HG02798 (cell line): Measurements from ENCODE around the gene SLC2A4.
A peak's percentile ranks its signal among the peaks of the same experiment; 100 is the strongest.

Experiments
- ATAC-seq: cut with Tn5 transposase; IDR thresholded peaks from one replicate; pipeline ENCODE4 v1.9.1; 2021; ENCODE audit warnings: mild to moderate bottlenecking; ENCODE audit not compliant: unreplicated experiment, poor library complexity

The SLC2A4 gene

GRCh38 chr17:7295230-7296180 lies 14.0 kb downstream of the SLC2A4 start:
- ATAC-seq = no peak

DNA sequence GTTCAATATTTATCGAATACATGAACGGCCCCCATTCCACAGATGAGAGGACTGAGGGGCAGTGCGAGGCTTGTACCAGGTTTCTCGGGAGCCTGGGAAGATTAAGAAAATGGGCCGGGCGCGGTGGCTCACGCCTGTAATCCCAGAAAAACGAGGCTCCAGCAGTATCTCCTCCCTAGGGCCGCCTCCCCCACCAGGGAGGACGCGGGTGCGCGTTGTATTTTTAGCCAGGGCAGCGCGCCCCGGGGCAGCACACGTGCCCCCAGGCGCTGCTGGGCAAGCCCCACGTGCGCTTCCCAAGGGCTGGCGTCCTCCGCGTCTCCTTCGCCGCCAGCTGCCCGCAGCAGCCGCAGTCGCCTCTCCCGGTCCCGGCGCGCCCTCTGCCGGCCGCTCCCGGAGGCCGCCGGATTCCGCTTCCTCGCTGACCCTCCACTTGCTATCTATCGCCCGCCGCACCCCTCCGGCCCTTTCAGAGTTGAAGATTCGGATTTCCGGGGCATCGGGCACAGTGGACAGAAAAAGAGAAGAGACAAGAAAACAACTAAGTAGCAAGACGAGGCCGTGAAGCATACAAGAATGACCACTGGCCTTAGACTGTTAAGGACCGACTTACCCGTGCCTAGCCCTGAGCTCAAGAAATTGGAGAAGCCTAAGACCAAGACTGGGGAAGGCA lies 14.8 kb downstream of the SLC2A4 start:
- ATAC-seq = peak; percentile 55

- ATAC-seq = no peak
Observed at GRCh38 chr17:7304179-7304578, 22.7 kb downstream of the SLC2A4 start.

DNA sequence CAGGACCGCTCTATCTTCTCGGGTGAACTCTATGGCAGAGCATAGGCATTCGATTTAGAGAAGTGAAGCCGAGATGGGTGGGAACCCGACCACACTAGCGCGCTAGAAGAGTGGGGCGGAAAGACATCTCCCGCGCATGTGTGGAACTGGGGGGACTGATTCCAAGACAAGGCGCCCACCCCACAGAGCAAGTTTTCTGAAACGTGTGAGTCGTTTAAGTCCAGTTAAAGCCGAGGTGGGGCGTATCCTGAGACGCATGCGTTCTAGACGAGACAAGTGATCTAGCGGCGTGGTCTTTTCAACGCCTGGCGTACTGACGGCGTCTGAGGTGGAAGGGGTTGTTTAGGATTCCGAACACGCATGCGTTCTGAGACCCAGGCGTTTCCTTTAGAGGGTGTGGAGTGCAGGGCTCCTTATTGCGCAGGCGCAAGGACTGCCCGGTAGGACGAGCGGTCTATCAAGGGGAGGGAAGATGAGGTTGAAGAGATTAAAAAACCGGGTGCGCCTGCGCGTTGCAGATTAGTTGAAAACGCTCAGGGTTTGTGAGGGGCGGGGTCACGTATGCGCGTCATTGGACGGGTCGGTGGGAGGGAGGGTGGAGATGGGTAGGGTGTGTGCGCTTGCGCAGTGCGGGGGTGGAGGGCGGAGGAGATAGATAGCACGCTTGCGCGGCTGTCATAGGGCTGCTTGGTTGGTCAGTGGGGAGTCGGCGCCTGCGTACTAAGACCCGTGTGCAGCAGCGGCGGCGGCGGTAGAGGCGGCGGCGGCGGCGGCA lies 25.6 kb downstream of the SLC2A4 start, which contains the start of gene EIF5A:
Gene EIF5A (plus strand): TSS at position 718 of the 775 bp plus-strand sequence. CDS start 2,008 bp downstream, outside the sequence.
- ATAC-seq = peak; percentile 79

DNA sequence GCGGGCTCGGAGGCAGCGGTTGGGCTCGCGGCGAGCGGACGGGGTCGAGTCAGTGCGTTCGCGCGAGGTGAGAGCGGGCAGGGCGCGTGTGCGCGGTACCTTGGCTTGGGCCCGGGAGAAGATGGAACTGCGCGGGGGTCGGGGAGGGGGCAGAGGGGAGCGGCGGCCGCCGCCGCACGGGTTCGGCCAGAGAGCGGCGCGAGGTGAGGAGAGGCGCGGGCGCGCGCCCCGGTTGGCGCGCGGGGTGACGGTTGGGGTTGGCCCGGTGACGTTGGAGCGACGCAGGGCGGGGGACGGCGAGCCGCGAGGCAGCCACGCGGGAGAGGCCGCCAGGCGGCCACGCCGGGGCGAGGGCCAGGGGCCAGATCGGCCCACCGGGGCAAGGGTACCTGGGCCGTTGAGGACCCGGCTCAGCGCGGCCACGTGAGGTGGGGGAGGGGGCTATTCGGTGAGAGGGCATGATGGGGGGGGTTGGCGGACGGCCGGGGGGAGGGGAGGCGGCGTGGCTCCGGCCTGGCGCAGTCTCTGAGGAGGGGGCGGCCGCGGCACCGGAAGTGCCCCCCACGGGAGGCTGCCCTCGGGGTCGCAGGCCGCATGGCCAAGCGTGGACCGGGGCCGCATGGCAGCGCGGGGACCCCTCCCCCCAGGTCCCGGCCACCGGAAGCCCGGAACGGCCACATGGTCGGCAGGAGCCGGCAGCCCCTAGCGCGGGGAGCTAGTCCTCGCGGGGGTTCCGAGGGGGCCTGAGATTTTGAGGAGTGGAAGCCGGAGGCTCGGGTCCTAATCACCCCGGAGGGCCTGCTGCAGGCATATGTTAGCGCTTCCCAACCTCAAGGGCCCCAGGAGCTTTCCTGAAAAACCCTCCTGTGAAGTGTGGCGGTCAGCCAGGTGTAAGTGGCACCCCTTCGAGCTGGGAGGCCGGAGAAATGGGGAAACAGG lies 26.4 kb downstream of the SLC2A4 start:
- peak; percentile 4 for ATAC-seq

- ATAC-seq = peak; percentile 23
Observed at GRCh38 chr17:7308625-7309433, 27.3 kb downstream of the SLC2A4 start.

DNA sequence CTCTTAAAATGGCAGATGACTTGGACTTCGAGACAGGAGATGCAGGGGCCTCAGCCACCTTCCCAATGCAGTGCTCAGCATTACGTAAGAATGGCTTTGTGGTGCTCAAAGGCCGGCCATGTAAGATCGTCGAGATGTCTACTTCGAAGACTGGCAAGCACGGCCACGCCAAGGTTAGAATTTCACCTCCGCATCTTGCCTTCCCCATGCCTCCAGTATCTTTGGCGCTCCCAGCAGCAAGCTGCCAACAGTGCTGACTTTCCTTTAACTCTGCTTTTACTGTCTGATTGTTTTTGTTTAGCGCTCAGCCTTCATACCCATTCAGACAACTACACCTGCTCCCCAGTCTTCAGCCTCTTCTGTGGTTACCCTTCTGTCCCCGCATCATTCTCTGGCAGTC lies 28.1 kb downstream of the SLC2A4 start:
- no peak for ATAC-seq

DNA sequence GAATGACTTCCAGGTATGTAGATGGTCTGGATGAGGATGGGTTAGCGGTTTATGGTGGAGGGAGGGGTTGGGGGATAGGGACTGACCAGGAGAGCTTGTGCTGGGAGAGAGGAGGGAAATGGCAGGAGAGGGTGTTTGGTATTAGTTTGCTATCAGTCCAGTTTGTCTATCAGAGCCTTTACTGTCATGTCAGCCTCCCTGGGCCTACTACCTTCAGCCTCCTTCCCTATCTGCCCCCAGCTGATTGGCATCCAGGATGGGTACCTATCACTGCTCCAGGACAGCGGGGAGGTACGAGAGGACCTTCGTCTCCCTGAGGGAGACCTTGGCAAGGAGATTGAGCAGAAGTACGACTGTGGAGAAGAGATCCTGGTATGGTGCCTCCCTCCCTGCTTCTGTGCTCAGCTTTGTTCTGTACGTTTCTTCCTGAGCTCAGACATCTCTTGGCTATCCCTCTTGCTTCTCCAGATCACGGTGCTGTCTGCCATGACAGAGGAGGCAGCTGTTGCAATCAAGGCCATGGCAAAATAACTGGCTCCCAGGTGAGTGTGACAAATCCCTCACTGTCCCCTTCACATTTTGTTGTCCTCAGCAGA lies 29.7 kb downstream of the SLC2A4 start:
- no peak for ATAC-seq

DNA sequence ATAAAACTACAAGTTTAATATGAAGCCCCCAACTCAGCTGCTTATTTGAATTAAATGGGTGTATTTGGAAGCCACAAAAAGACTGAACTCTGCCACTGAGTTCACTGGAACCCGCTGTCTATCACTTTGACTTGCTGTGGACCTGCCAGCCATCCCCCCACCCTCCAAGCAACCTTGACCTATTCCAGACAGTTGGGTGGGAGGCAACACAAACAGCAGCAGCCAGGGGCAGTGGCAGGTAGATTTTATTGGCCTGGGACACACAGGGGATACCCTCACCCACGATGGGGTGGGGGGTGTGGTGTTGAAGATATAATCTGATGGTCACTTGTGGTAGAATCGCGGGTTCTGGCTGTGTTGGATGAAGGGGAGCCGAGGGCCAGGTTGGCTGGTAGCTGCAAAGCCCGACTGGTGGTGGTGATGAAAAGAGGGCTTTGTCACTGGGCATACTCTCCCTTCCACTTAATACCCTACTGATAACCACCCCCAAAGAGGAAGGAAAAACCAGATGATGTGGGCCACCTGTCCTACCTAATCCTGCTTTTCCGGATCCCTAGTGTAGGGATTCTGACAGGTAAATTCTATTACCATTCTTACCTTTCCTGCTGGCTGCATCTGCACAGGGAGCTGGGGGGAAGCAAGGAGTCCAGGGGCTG lies 31.0 kb downstream of the SLC2A4 start:
- ATAC-seq = no peak

DNA sequence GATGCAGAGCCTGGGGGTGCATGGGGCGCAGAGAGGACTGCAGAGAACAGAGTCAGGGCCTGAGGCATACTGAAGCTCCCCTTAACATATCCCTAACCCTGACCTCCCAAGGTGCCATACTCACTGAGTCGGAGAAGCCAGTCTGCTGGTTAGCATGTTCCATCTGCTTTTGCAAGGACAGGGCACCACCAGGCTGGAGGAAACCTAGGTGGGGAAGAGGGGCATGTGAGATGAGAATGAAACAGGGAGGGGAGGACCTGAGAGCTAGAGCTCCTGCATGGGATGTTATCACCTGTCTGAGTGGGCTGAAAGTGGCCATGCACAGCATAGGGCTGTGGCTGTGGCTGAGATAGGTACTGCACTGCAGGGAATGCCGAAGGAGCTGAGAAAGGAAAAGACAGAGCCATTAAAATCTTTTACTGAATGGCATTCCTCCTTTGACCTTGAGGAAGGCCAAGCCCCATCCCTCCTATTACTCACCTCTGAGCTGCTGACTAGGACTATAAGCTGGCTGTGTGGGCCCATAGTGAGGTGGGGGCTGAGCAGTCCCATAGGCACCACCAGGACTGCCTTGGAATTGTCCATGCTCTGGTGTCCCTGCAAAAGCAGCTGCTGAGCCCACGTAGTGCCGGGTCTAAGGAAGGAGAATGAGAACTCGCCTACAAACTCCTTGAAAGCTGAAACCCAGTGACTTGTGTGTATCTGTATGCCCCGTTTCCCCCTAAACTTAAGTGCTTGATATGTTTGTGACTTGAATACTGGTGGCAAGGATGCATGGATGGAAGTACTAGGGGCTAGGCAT lies 31.8 kb downstream of the SLC2A4 start:
- ATAC-seq = no peak

DNA sequence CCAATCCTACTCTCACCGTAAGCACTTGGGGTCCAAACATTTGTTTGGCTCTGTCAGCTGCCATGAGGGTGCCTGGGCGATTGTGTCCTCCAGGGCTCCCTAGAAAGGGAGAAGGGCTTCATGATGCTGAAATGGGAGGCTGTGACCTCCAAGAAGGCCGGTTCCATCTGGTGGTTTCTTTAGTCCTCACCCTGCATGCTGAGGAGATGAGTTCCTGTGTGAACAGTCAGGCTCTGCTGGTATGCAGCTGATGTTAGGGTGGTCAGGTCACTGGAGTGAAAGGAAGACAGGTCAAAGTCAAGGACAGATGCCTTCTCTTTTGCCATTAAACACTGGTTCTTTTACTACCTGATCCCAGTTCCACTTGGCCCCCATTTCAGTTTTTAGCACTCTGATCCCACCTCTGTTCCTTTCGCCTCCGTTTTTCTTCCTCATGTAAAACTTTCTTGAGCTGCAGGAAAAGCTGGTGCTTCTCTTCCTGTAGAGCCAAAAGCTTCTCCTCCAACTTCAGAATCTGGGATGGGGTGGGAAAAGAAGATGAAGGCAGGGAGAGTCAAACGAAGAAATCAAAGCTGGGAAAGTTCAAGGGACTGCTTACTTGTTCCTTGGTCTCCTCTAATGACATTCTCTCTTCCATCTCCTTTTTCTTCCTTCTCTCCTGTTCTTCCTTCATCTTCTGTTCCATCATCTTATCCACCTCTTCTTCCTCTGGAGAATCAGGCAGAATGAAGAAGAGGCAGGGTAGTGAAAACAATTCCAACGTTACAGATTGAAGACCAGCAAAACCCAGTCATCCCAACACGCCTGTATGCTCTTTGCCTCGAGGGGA lies 32.6 kb downstream of the SLC2A4 start:
- ATAC-seq = no peak

- ATAC-seq = peak; percentile 82
Observed at GRCh38 chr17:7314719-7315569, 33.4 kb downstream of the SLC2A4 start, which contains the start of gene GPS2. Gene GPS2 (minus strand): TSS chr17:7315360. CDS start chr17:7315052, 308 bp downstream.

DNA sequence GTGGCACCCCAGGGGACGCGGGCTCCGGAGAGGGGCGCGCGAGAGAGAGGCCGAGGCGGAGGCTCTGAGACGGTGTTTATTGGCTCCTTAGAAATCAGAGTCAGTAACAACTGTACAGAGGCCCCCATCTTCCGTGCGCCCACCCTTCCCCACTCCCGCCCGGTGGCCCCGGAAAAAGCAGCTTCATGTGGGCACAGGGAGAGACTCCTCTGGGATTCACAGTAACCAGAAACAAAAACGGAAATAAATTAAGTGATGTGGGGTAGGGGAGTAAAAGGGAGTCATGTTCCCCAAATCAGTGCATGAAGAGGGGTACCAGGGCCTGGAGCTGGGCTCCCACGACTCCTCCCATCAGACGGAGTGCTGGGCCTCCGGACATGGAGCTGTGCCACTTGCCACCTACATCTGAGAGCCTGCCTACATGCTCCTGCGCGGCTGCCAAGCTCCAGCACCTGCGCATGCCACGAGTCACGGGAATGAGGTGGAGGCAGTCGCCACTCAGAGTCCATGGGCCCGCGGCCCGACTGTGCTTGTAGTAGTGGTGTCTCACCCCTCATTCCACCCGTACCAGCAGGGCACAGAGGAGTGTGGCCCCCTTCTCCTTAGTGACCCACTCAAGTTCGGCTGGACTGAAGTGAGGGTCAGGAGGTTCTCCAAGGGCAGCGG lies 34.2 kb downstream of the SLC2A4 start:
- no peak for ATAC-seq

- no peak for ATAC-seq
Observed at GRCh38 chr17:7317161-7317803, 35.8 kb downstream of the SLC2A4 start.
